Measurements from ENCODE around the gene GDA.

DNA sequence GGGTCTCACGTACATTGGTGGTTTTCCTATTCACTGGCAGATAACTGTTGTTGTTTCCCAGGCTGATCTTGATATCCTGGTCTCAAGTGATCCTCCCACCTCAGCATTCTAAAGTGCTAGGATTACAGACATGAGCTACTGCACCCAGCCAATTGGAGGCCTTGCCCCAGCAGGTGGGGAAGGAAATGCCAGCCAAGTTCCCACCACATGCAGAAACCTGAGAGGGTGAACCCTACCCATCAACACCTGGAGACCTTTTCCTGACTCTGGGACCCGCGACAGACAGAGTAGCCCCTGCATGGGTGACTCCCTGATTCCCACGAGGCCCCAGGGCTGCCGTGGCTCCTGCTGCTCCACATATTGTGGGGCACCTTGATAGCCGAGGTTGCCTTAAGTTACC lies 107.7 kb downstream of the GDA start:
- TF ChIP-seq, protein P1, sequence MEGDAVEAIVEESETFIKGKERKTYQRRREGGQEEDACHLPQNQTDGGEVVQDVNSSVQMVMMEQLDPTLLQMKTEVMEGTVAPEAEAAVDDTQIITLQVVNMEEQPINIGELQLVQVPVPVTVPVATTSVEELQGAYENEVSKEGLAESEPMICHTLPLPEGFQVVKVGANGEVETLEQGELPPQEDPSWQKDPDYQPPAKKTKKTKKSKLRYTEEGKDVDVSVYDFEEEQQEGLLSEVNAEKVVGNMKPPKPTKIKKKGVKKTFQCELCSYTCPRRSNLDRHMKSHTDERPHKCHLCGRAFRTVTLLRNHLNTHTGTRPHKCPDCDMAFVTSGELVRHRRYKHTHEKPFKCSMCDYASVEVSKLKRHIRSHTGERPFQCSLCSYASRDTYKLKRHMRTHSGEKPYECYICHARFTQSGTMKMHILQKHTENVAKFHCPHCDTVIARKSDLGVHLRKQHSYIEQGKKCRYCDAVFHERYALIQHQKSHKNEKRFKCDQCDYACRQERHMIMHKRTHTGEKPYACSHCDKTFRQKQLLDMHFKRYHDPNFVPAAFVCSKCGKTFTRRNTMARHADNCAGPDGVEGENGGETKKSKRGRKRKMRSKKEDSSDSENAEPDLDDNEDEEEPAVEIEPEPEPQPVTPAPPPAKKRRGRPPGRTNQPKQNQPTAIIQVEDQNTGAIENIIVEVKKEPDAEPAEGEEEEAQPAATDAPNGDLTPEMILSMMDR (IDR thresholded peaks at IDR 0.05; ENCODE audit: low read length), result no peak
- no peak for TF ChIP-seq EZH2 (optimal IDR thresholded peaks at IDR 0.05; ENCODE audit: low read depth, low read length)
- no peak for TF ChIP-seq EZH2phosphoT487 (IDR thresholded peaks at IDR 0.05; ENCODE audit: low read length)
